ENCODE data around the gene CTNNA3.

CTNNA3 gene

DNA sequence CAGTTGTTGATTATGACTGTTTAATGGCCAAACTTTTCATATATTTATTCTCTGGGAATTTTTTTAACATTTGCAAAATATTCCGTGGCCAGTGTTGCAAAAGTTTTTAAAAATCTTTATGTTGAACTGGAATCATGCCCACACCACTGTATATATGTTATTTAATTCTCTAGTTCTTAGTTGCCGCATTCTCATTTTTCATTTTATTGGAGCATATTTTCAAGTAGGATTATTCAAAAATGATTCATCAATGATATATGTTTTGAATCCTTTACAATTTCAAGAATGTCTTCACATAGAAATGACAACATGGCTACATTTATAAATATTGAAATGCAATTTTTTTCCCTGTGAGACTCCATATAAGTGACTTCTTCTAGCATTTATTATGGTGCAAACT, 958.8 kb downstream of the CTNNA3 start:
- H3K9me3 ChIP-seq (ENCODE audit: insufficient read depth, low read depth, low read length), result no peaks in the 10 kb centered on the region
- no peak overlapping the region for H3K4me3 ChIP-seq (ENCODE audit: low read length, poor library complexity, severe bottlenecking)
- H4K20me1 ChIP-seq (ENCODE audit: insufficient read depth, low read length, poor library complexity, severe bottlenecking), result no peaks in the 10 kb centered on the region
- no peaks in the 10 kb centered on the region for H3K27me3 ChIP-seq (ENCODE audit: insufficient read depth, low read length, poor library complexity, severe bottlenecking)
- H3K79me2 ChIP-seq (ENCODE audit: insufficient read depth, low read length), result no peaks in the 10 kb centered on the region
- TF ChIP-seq EZH2phosphoT487 (IDR thresholded peaks at IDR 0.05; ENCODE audit: borderline replicate concordance), result no peak
- TF ChIP-seq CTCF (conservative IDR thresholded peaks at IDR 0.05; ENCODE audit: low read length), result no peak
- no peak overlapping the region for H3K9ac ChIP-seq (ENCODE audit: low read depth, low read length, poor library complexity, severe bottlenecking)
- no peak overlapping the region for H2AFZ ChIP-seq (ENCODE audit: low read length)
- no peak overlapping the region for H3K4me2 ChIP-seq (ENCODE audit: low read depth, low read length, poor library complexity, severe bottlenecking)
- no peaks in the 10 kb centered on the region for H3K9me2 ChIP-seq (replicated peaks; ENCODE audit: low read depth, low read length)
- H3K36me3 ChIP-seq (ENCODE audit: insufficient read depth, low read length), result no peaks in the 10 kb centered on the region
- H3K4me1 ChIP-seq (ENCODE audit: insufficient read depth, low read length, poor library complexity, severe bottlenecking), result no peaks in the 10 kb centered on the region
- H3F3A ChIP-seq (ENCODE audit: low read depth), result no peaks in the 10 kb centered on the region

DNA sequence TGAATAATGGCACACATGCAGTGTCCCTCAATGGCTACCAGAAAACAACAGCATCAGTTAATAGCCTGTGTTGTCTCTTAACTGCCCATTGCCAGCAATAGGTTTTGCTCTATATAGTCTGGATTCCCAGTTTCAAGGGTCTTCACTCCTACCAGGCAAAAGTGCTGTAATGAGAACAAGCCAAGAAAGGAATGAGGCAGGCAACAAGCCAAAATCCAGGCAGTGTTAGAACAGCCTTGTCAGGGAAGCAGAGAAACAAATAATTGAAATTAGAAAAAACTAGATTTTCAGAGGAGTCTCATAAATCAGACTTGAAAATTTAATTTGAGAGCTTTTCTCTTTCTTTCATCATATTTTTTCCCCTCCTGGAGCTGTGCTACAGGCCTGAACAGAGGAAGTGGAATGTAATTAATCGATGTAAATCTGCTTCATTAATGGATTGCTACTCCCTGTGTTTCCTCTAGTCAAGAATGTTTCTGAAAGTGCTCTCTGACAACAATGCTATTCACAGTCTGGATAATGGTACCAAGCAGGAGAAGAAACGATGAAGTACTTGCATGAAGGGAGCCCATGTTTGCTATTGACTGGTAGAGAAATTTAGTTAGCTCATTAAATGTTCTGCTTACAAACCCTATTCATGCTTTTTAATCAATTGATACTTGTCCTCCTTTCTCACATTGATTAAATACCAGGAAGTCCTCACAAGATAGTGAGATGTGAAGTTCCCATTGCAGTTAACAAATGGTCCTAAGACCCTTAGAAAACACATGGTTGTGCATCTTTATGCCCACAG, 972.2 kb downstream of the CTNNA3 start:
- Histone ChIP-seq H3F3A (ENCODE audit: low read depth) (no peaks in the 10 kb centered on the region), H3K27me3 (ENCODE audit: insufficient read depth, low read length, poor library complexity, severe bottlenecking) (no peaks in the 10 kb centered on the region), H3K4me1 (ENCODE audit: insufficient read depth, low read length, poor library complexity, severe bottlenecking) (no peaks in the 10 kb centered on the region), H2AFZ (ENCODE audit: low read length) (no peak overlapping the region), H3K9ac (ENCODE audit: low read depth, low read length, poor library complexity, severe bottlenecking) (no peak overlapping the region), H3K4me2 (ENCODE audit: low read depth, low read length, poor library complexity, severe bottlenecking) (no peak overlapping the region), H3K9me2 (replicated peaks; ENCODE audit: low read depth, low read length) (no peaks in the 10 kb centered on the region), H3K79me2 (ENCODE audit: insufficient read depth, low read length) (no peaks in the 10 kb centered on the region), H3K4me3 (ENCODE audit: low read length, poor library complexity, severe bottlenecking) (no peak overlapping the region), H3K36me3 (ENCODE audit: insufficient read depth, low read length) (no peaks in the 10 kb centered on the region), H4K20me1 (ENCODE audit: insufficient read depth, low read length, poor library complexity, severe bottlenecking) (no peaks in the 10 kb centered on the region), H3K9me3 (ENCODE audit: insufficient read depth, low read depth, low read length) (no peaks in the 10 kb centered on the region)
- TF ChIP-seq CTCF (conservative IDR thresholded peaks at IDR 0.05; ENCODE audit: low read length) (no peak), EZH2phosphoT487 (IDR thresholded peaks at IDR 0.05; ENCODE audit: borderline replicate concordance) (no peak)

GRCh38 chr10:66719483-66719882, 976.5 kb downstream of the CTNNA3 start:
- TF ChIP-seq CTCF (conservative IDR thresholded peaks at IDR 0.05; ENCODE audit: low read length), result no peak
- Histone ChIP-seq H3K27me3 (ENCODE audit: insufficient read depth, low read length, poor library complexity, severe bottlenecking) (no peaks in the 10 kb centered on the region), H3K36me3 (ENCODE audit: insufficient read depth, low read length) (no peaks in the 10 kb centered on the region), H2AFZ (ENCODE audit: low read length) (no peak overlapping the region), H3K9ac (ENCODE audit: low read depth, low read length, poor library complexity, severe bottlenecking) (no peak overlapping the region), H3K79me2 (ENCODE audit: insufficient read depth, low read length) (no peaks in the 10 kb centered on the region), H3K9me3 (ENCODE audit: insufficient read depth, low read depth, low read length) (no peaks in the 10 kb centered on the region), H3F3A (ENCODE audit: low read depth) (no peaks in the 10 kb centered on the region), H3K9me2 (replicated peaks; ENCODE audit: low read depth, low read length) (no peaks in the 10 kb centered on the region), H4K20me1 (ENCODE audit: insufficient read depth, low read length, poor library complexity, severe bottlenecking) (no peaks in the 10 kb centered on the region), H3K4me2 (ENCODE audit: low read depth, low read length, poor library complexity, severe bottlenecking) (no peak overlapping the region), H3K4me3 (ENCODE audit: low read length, poor library complexity, severe bottlenecking) (no peak overlapping the region), H3K4me1 (ENCODE audit: insufficient read depth, low read length, poor library complexity, severe bottlenecking) (no peaks in the 10 kb centered on the region)
